Hepatic stellate cell (primary cell): ENCODE data around the gene NMRK1.
A peak's percentile ranks its signal among the peaks of the same experiment; 100 is the strongest.

Source experiments
- DNase-seq: peaks from one replicate; pipeline ENCODE4 v3.0.0; 2011; ENCODE audit warnings: low spot score

The NMRK1 gene

GRCh38 chr9:75101004-75101588 is 13.1 kb upstream of the NMRK1 start:
- DNase-seq: no peak

GRCh38 chr9:75096796-75097195 is 8.8 kb upstream of the NMRK1 start:
- DNase-seq: no peak

DNA sequence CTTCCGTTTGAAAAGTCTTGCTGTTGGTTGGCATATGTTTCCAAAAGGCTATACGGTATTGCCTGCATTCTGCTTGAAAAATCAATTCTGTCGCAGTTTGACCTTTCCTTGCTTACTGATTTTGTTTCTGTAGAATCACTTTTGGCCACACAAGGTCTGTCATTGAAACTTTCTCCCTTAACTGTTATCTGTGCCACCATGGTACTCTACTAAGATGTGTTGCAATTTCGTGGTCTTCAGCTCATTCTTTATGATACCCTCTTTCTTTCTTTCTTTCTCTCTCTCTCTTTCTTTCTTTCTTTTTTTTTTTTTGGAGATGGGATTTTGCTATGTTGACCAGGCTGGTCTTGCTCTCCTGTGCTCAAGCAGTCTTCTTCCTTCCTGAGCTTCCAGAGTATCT is 4.8 kb upstream of the NMRK1 start:
- no peak for DNase-seq

DNA sequence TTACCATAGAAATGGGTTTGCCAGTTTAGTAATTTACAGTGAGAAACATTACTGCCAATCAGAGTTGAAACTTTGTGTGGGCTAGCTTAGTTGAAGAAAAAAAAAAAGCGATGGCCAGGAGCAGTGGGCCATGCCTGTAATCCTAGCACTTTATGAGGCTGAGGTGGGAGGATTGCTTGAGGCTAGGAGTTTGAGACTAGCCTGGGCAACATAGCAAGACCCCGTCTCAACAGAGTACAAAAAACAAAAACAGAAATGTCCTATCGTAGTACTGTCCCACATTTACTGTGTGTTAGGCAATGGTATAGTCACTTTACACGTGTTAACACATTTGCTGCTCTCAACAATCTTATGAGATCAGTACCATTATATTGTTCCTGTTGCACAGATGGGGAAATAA is 2.6 kb upstream of the NMRK1 start:
- DNase-seq: no peak

GRCh38 chr9:75089373-75089766 is 1.4 kb upstream of the NMRK1 start:
- no peak for DNase-seq

- peak; percentile 73 for DNase-seq
These were observed 854 bp upstream of the NMRK1 start for GRCh38 chr9:75088646-75089372.

- DNase-seq: peak; percentile 51
These were observed 599 bp downstream of the NMRK1 start for GRCh38 chr9:75087289-75087823.

DNA sequence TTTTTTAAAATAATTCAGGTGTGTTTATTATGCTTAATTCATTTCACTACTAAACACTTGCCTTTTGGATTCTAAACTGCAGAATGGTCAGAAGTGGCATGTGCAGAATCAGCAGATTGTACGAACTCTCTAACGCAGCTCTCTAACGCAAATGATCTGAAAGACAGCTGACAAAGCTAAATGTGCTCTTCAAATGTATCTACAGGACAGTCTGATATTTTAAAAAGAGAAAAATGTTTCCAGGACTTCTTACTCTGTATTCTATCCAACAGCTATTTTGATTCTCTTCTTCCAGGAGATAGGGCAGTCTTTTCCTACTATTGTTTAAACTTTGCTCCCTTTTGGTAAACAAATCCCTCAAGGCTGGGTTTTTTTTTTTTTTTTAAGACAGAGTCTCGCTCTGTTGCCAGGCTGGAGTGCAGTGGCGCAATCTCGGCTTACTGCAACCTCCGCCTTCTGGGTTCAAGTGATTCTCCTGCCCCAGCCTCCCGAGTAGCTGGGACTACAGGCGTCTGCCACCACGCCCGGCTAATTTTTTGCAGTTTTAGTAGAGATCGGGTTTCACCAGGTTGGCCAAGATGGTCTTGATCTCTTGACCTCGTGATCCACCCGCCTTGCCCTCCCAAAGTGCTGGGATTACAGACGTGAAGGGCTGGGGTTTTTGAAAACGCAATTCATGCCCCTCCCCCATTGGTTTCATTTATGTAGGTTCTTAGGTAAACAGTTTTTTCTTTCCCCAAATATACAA is 1.2 kb downstream of the NMRK1 start:
- DNase-seq: no peak

GRCh38 chr9:75085640-75086039 is 2.3 kb downstream of the NMRK1 start:
- DNase-seq: no peak

- no peak for DNase-seq
These were observed 3.8 kb downstream of the NMRK1 start for GRCh38 chr9:75084081-75084672.

GRCh38 chr9:75083188-75083970 is 4.6 kb downstream of the NMRK1 start:
- DNase-seq: no peak

- DNase-seq: no peak
These were observed 6.3 kb downstream of the NMRK1 start for GRCh38 chr9:75081632-75082031.

GRCh38 chr9:75072895-75073294 is 15.1 kb downstream of the NMRK1 start:
- DNase-seq: no peak

DNA sequence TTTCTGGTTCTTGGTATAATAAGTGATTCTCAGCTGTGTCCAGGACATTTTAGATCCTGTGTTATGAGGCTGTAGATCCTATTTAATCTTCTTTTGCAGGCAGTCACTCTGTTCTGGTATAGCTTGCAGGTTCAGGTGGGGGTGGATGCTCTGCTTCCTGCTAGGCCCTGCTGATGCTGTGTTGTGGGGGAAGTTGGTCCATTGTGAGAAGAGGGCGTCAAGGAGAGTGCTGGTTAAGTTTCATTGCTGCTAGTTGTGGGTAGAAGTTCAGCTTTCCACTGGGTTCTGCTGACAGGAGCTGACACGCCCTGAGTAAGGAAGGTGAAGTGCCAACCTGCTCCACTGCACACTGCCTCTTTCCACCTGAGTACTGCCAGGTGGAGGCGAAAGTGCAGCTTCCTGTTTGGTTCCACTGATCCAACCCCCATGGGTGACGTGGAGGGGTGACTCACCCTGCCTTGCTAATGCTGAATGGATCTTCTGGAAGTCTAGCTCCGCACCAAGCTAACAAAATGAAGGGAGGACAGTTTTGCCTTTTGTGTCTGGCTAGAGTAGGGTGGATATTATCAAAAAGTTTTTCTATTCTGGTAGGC is 16.3 kb downstream of the NMRK1 start:
- DNase-seq: no peak

DNA sequence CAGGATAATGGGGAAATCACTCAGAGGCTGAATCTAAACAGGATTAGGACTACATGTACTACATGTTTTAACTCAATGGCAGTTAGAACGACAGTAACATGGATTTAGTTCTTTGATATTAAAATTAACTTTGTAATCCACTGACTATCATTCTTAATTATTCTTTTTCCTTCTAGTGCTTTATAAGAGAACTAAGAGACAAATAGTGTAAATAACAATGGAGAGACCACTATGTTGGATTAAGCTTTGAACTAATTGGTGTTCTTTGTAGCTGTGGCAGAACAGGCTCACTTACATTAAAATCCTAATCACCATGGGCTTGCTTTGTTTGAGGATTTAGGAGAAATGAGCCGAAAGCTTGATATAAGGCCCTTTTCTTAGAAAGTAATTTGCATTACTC is 18.8 kb downstream of the NMRK1 start:
- no peak for DNase-seq

DNA sequence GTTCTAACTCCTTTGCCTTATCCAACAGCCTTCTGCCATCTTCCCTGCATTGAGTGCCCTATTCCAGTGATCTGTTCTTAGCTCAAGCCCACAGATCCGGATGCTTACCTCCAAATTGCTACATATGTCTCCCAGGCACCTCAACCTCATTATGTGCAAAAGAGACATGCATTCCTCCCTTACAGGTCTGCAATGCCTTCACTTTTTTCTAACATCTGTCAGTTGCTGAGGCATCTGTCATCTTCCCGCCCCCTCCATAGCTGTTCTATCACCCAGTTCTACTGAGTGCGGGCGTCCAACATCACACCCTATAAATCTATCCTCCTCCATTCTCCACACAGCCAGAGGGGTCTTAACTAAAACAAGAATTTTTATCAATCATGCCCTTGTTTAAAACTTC is 20.1 kb downstream of the NMRK1 start:
- DNase-seq: no peak

DNA sequence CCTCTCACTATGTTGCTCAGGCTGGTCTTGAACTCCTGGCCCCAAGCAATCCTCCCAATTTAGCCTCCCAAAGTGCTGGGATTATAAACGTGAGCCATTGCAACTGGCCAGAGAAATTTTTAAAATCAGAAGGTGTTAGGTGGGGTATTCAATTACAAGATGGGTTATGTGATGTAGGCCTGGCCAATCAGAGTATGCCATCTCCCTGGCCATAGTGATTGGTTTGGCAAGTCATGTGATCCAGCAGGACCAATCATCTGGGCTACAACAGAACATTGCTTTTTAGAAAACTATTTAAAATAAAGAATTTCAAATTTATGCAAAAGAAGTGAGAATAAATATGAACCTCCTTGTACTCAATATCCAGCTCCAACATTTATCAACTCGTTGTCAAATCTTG is 22.4 kb downstream of the NMRK1 start:
- no peak for DNase-seq

DNA sequence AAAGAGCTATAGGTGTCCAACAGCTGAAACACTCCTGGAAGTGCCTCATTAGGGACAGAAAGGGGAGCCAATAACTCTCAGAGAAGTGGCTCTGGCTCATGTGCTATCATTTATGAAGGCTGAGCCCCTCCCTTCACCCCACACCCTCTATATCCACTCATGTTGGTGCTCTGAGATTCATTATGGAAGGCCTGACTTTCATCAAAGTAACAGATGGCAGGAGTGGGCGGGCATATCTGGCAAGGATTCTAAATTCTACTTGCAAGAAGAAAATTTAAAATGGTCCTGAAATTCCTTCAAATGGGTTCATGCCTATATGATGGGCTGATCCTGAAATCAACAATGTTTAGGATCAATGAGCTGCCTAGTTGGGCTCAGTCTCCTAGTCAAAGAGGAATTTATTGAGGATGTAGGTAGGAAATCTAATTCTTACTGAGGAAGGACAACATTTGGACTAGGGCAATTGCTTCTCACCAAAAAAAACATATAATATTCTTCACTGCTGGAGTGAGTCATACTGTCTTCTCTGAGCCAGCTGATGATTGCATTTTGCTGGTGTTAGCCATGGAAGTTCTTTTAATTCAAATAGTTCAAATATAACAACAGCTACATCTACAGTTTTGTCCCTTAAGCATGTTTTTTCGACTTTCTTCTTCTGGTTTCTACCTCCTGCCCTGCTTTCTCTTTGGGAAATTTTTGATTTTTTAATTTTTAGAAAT is 23.5 kb downstream of the NMRK1 start:
- peak; percentile 26 for DNase-seq

DNA sequence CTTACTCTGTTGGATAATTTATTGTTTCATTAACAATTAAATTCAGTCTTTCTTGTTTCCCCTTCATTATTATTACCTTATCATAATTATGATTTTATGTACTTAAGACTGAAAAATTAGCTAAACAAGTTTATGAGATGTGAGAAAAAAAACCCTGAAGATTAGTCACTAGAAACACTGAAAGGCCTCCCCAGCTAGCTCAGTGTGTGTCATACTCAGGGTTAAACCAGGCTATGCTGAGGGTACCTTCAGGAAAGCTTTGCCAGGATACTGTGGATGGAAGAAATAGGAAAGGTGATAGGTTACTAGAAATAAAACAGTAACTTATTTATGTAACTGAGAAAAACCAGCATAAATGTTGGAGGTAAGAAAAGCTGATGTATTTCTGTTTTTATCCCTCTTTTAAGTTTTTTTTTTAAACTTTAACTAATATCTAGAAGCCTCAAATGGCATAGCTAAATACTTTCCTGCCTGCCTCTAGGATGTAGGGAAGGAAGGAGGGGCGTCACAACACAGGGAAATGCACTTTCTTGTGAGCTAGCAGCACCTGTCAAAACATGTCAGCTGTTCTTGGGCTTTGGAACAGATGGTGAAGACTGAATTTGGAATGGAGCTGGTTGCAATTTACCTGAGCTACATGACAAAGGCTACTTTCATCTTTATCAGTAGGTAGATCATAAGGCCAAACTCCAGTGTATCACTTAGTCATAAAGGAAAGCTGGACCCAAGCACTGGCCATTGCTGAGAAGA is 24.2 kb downstream of the NMRK1 start:
- DNase-seq: no peak

DNA sequence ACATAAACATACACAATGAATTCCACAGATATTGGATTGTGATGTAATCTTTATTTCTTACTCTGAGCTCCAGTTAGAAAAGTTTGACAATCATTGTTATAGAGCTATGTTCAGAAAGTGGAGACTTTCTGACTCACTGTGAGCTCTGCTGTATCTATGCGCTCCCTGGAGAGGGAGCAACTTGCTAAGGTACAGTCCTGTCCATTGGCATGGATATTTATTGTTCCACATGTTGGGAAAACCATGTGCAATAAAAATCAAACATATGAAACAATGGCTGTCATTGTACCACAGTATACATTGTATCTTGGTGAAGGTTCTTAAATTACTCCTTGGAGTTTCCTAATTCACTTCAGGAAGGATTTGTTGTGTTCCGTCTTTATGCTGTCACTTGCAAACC is 26.8 kb downstream of the NMRK1 start:
- no peak for DNase-seq
